DND-41 (cell line): ENCODE measurements around the gene HECW1.

Source experiments
- ATAC-seq: fragments of 200-7000 bp; cut with Tn5 transposase; 3 replicates; pipeline ENCODE4 v1.9.1; 2021; ENCODE audit warnings: low read depth; ENCODE audit not compliant: insufficient read depth
- DNase-seq: peaks from one replicate; pipeline ENCODE4 v3.0.0-alpha.2; 2020
- H2AFZ ChIP-seq: 2 replicates; pipeline ENCODE4 v1.6.0; 2012; ENCODE audit warnings: low read depth, low read length
- H3K27ac ChIP-seq: 2 replicates; pipeline ENCODE4 v1.5.1; 2012; ENCODE audit warnings: low read length, inconsistent platforms
- H3K27me3 ChIP-seq: fragments of 200-600 bp; sonication (generic); 2 replicates; pipeline ENCODE4 v1.6.0; 2012; ENCODE audit warnings: low read length, mild to moderate bottlenecking, inconsistent platforms; ENCODE audit not compliant: insufficient read depth, poor library complexity
- H3K36me3 ChIP-seq: 2 replicates; pipeline ENCODE4 v1.5.1; 2012; ENCODE audit warnings: low read length, inconsistent platforms; ENCODE audit not compliant: insufficient read depth
- H3K4me1 ChIP-seq: 2 replicates; pipeline ENCODE4 v1.5.1; 2012; ENCODE audit warnings: mild to moderate bottlenecking, low read length; ENCODE audit not compliant: insufficient read depth
- H3K4me2 ChIP-seq: 2 replicates; pipeline ENCODE4 v1.6.0; 2012; ENCODE audit warnings: mild to moderate bottlenecking, moderate library complexity, low read length, inconsistent platforms; ENCODE audit not compliant: insufficient read depth
- H3K4me3 ChIP-seq, 2 experiments: fragments of 200-600 bp in 1 of 2; shearing (Covaris generic) in 1 of 2; 2 replicates each; pipeline ENCODE4 v1.5.1; 2012 to 2016; ENCODE audit warnings: inconsistent platforms in 2 of 2, low read length in 2 of 2, mild to moderate bottlenecking in 2 of 2, low read depth in 1 of 2, moderate library complexity in 1 of 2
- H3K79me2 ChIP-seq: 2 replicates; pipeline ENCODE4 v1.6.0; 2012; ENCODE audit warnings: low read length, inconsistent platforms; ENCODE audit not compliant: insufficient read depth
- H3K9ac ChIP-seq: 2 replicates; pipeline ENCODE4 v1.6.0; 2012; ENCODE audit warnings: low read depth, mild to moderate bottlenecking, inconsistent platforms, low read length, moderate library complexity
- H3K9me3 ChIP-seq: 2 replicates; pipeline ENCODE4 v1.5.1; 2012; ENCODE audit warnings: low read length, moderate library complexity, mild to moderate bottlenecking, inconsistent platforms; ENCODE audit not compliant: insufficient read depth, severe bottlenecking
- H4K20me1 ChIP-seq: 2 replicates; pipeline ENCODE4 v1.6.0; 2012; ENCODE audit warnings: low read length; ENCODE audit not compliant: insufficient read depth
- CTCF ChIP-seq: IDR thresholded peaks from 2 replicates; pipeline ENCODE4 v1.5.1; 2012; ENCODE audit warnings: borderline replicate concordance, low read length, moderate library complexity, mild to moderate bottlenecking; ENCODE audit not compliant: poor library complexity, severe bottlenecking; ENCODE audit errors: extremely low read depth
- EZH2 ChIP-seq: IDR thresholded peaks from 3 replicates; pipeline ENCODE4 v1.6.1; 2012; ENCODE audit warnings: borderline replicate concordance, low read depth, mild to moderate bottlenecking, moderate library complexity, low read length, inconsistent platforms; ENCODE audit not compliant: severe bottlenecking

The HECW1 gene

GRCh38 chr7:43535031-43535451 lies 422.6 kb downstream of the HECW1 start:
- no peaks in the 10 kb centered on the region for H4K20me1 ChIP-seq
- H3K9me3 ChIP-seq = no peaks in the 10 kb centered on the region
- no peak for TF ChIP-seq CTCF
- TF ChIP-seq EZH2 = no peak

GRCh38 chr7:43535810-43536585 lies 423.6 kb downstream of the HECW1 start:
- H3K27ac ChIP-seq = no peak overlapping the region
- no peak overlapping the region for H3K4me3 ChIP-seq
- peaks cover 28% of the 10 kb centered on the region for H3K4me1 ChIP-seq
- H3K4me2 ChIP-seq = no peak overlapping the region
- no peak for DNase-seq
- H4K20me1 ChIP-seq = no peaks in the 10 kb centered on the region
- no peak overlapping the region for H2AFZ ChIP-seq
- no peak for TF ChIP-seq EZH2
- TF ChIP-seq CTCF = no peak
- no peaks in the 10 kb centered on the region for H3K79me2 ChIP-seq
- no peaks in the 10 kb centered on the region for H3K27me3 ChIP-seq
- H3K9ac ChIP-seq = no peak overlapping the region
- H3K36me3 ChIP-seq = no peaks in the 10 kb centered on the region
- H3K9me3 ChIP-seq = no peaks in the 10 kb centered on the region
- ATAC-seq = no peak

More at GRCh38 chr7:43535031-43535451, 422.6 kb downstream of the HECW1 start:
- Histone ChIP-seq H3K4me3 (no peak overlapping the region), H3K27me3 (no peaks in the 10 kb centered on the region), H3K4me2 (no peak overlapping the region), H2AFZ (no peak overlapping the region), H3K79me2 (no peaks in the 10 kb centered on the region), H3K4me1 (peaks cover 28% of the 10 kb centered on the region), H3K36me3 (no peaks in the 10 kb centered on the region), H3K27ac (no peak overlapping the region), H3K9ac (no peak overlapping the region)
- no peak for ATAC-seq
- no peak for DNase-seq

GRCh38 chr7:43536773-43537172 lies 424.3 kb downstream of the HECW1 start:
- Histone ChIP-seq H3K9ac (no peak overlapping the region), H3K79me2 (no peaks in the 10 kb centered on the region), H2AFZ (no peak overlapping the region), H3K36me3 (no peaks in the 10 kb centered on the region), H3K4me1 (peaks cover 28% of the 10 kb centered on the region), H3K4me3 (no peak overlapping the region), H3K27ac (peak overlapping the region; percentile 45; the same call in 1 of the 2 replicates), H3K27me3 (no peaks in the 10 kb centered on the region), H3K4me2 (no peak overlapping the region), H4K20me1 (no peaks in the 10 kb centered on the region), H3K9me3 (no peaks in the 10 kb centered on the region)
- ATAC-seq (no peak), DNase-seq (no peak)
- TF ChIP-seq EZH2 (no peak), CTCF (no peak)
